Memory B cell (primary cell): ENCODE results near the gene TRAPPC12.

Experiments used
- ATAC-seq: fragments of 150-1000 bp; cut with Tn5 transposase; 2 replicates; pipeline ENCODE4 v1.10.0; 2021; ENCODE audit warnings: low read depth, mild to moderate bottlenecking, moderate library complexity
- DNase-seq, 2 donors: peaks; one replicate each; pipeline ENCODE4 v3.0.0; 2022; ENCODE audit warnings: low spot score in 2 of 2
- H3K27ac Mint-ChIP-seq: one replicate; pipeline ENCODE4 v1.8.0; 2022; ENCODE audit warnings: mild to moderate bottlenecking, moderate library complexity, mixed read lengths
- H3K27me3 Mint-ChIP-seq: one replicate; pipeline ENCODE4 v1.8.0; 2022; ENCODE audit warnings: mixed read lengths
- H3K36me3 Mint-ChIP-seq: one replicate; pipeline ENCODE4 v1.8.0; 2022; ENCODE audit warnings: mild to moderate bottlenecking, mixed read lengths
- H3K4me1 Mint-ChIP-seq: one replicate; pipeline ENCODE4 v1.8.0; 2022; ENCODE audit warnings: mixed read lengths
- H3K4me3 Mint-ChIP-seq: one replicate; pipeline ENCODE4 v1.8.0; 2022; ENCODE audit warnings: mild to moderate bottlenecking, moderate library complexity, mixed read lengths
- H3K9me3 Mint-ChIP-seq: one replicate; pipeline ENCODE4 v1.8.0; 2022; ENCODE audit warnings: mixed read lengths

TRAPPC12 gene

GRCh38 chr2:3518496-3519254 is 139.2 kb downstream of the TRAPPC12 start:
- H3K27ac Mint-ChIP-seq = peak overlapping the region; percentile 65
- H3K27me3 Mint-ChIP-seq = no peaks in the 10 kb centered on the region
- peak; percentile 70 for ATAC-seq

GRCh38 chr2:3519255-3520205 is 140.0 kb downstream of the TRAPPC12 start, which contains the start of gene ADI1:
ADI1 (minus strand) TSS chr2:3519531; CDS start chr2:3519487, 44 bp downstream.
- H3K9me3 Mint-ChIP-seq = peaks cover 5% of the 10 kb centered on the region
- no peaks in the 10 kb centered on the region for H3K27me3 Mint-ChIP-seq
- peaks cover 25% of the 10 kb centered on the region for H3K4me1 Mint-ChIP-seq
- peak within 1 kb of the TSS; percentile 86 for H3K4me3 Mint-ChIP-seq
- ATAC-seq = peak; percentile 63
- DNase-seq = peak in 1 of 2 donors; percentile 71
- H3K36me3 Mint-ChIP-seq = peaks cover 17% of the 10 kb centered on the region
- peak within 1 kb of the TSS; percentile 65 for H3K27ac Mint-ChIP-seq

More at GRCh38 chr2:3518496-3519254, 139.2 kb downstream of the TRAPPC12 start:
- H3K9me3 Mint-ChIP-seq = peaks cover 8% of the 10 kb centered on the region
- H3K4me1 Mint-ChIP-seq = peaks cover 32% of the 10 kb centered on the region
- peak overlapping the region; percentile 86 for H3K4me3 Mint-ChIP-seq
- peaks cover 25% of the 10 kb centered on the region for H3K36me3 Mint-ChIP-seq
- peak; percentile 93 to 97 for DNase-seq

DNA sequence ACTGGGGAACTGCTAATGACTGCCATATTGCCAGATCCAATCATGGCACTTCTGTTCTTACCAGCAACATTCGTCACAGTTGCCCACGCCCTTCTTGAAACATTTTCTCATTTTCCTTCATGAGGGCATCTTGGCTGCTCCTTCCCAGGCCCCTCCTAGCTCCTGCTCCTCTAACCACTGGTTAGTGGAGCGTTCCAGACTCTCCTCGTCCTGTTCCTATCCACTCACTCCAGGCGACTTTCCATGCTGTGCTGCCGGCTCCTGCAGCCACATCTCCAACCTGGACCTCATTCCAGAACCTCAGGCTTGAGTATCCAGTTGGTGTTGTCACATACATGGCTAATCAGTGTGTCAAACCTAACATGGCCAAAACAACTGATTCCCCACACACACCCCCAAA is 141.1 kb downstream of the TRAPPC12 start:
- DNase-seq (no peak), ATAC-seq (no peak)
- H3K36me3 Mint-ChIP-seq = peaks cover 13% of the 10 kb centered on the region
- no peaks in the 10 kb centered on the region for H3K27me3 Mint-ChIP-seq
- peak overlapping the region; percentile 65 for H3K27ac Mint-ChIP-seq
- peak overlapping the region; percentile 86 for H3K4me3 Mint-ChIP-seq
- peaks cover 2% of the 10 kb centered on the region for H3K9me3 Mint-ChIP-seq
- peaks cover 24% of the 10 kb centered on the region for H3K4me1 Mint-ChIP-seq

GRCh38 chr2:3522961-3523421 is 143.5 kb downstream of the TRAPPC12 start:
- no peak for DNase-seq
- ATAC-seq = no peak
- Mint-ChIP-seq H3K4me1 (peaks cover 22% of the 10 kb centered on the region), H3K9me3 (no peaks in the 10 kb centered on the region), H3K27me3 (no peaks in the 10 kb centered on the region), H3K36me3 (peaks cover 9% of the 10 kb centered on the region), H3K4me3 (no peak overlapping the region), H3K27ac (no peak overlapping the region)

GRCh38 chr2:3523551-3524041 is 144.1 kb downstream of the TRAPPC12 start:
- H3K9me3 Mint-ChIP-seq = no peaks in the 10 kb centered on the region
- no peaks in the 10 kb centered on the region for H3K27me3 Mint-ChIP-seq
- peaks cover 20% of the 10 kb centered on the region for H3K4me1 Mint-ChIP-seq
- peaks cover 9% of the 10 kb centered on the region for H3K36me3 Mint-ChIP-seq
- H3K27ac Mint-ChIP-seq = no peak overlapping the region
- ATAC-seq (no peak), DNase-seq (no peak)
- H3K4me3 Mint-ChIP-seq = no peak overlapping the region

- ATAC-seq = no peak
- no peak overlapping the region for H3K27ac Mint-ChIP-seq
These were observed 147.4 kb downstream of the TRAPPC12 start for GRCh38 chr2:3526871-3527270.

DNA sequence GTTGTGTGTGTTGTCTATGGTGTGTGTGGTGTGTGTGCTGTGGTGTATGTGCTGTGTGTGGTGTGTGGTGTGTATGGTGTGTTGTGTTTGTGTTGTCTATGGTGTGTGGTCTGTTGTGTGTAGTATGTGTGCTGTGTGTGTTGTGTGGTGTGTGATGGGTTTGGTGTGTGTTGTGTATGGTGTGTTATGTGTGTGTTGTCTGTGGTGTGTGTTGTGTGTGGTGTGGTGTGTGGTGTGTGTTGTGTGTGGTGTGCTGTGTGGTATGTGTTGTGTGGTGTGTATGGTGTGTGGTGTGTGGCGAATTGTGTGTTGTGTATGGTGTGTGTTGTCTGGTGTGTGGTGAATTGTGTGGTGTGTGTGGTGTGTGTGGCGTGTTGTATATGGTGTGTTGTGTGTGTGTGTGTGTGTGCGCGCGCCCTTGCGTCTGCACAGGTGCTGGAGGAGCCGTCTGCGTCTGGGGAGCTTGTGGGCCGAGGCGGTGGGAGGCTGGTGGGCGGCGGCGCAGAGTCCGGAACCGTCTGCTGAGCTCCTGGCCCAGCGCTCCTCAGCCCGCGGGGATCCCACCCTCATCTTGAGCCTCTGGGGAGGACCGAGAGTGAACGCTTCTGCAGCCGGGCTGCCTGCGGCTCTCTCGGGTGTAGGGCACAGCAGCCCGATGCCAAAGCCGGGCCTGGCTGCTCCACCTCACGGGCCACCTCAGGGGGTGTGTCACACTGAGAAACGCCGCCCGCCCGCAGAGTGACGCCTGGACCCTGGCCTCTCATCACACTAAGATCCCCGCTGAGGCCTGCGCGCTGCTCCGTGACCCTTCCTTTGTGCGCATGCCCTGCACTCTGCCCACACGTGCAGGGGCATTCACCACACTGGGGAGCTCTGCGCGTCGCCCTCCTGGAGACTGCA is 148.6 kb downstream of the TRAPPC12 start:
- H3K27ac Mint-ChIP-seq = no peak overlapping the region
- H3K36me3 Mint-ChIP-seq = no peaks in the 10 kb centered on the region
- H3K4me1 Mint-ChIP-seq = no peaks in the 10 kb centered on the region
- DNase-seq (no peak), ATAC-seq (no peak)
- H3K9me3 Mint-ChIP-seq = no peaks in the 10 kb centered on the region
- no peak overlapping the region for H3K4me3 Mint-ChIP-seq
- H3K27me3 Mint-ChIP-seq = no peaks in the 10 kb centered on the region

More at GRCh38 chr2:3526871-3527270, 147.4 kb downstream of the TRAPPC12 start:
- Mint-ChIP-seq H3K36me3 (no peaks in the 10 kb centered on the region), H3K4me1 (peaks cover 1% of the 10 kb centered on the region), H3K4me3 (no peak overlapping the region), H3K27me3 (no peaks in the 10 kb centered on the region), H3K9me3 (no peaks in the 10 kb centered on the region)
- DNase-seq = no peak
